ENCODE results near the gene OR7G1.
A peak's percentile ranks its signal among the peaks of the same experiment; 100 is the strongest.
"Not testable (repeated sequence)": the region's sequence is repeated elsewhere in the genome, so short reads cannot be mapped to it uniquely, and the experiment has no call there.

Gene OR7G1

GRCh38 chr19:9075064-9075949, 40.3 kb downstream of the OR7G1 start:
- DNase-seq: peak; percentile 12

- DNase-seq: no peak
These were observed 41.8 kb downstream of the OR7G1 start for GRCh38 chr19:9073806-9074205.

- not testable (repeated sequence) for DNase-seq
These were observed 43.8 kb downstream of the OR7G1 start for GRCh38 chr19:9071720-9072119.

GRCh38 chr19:9070066-9070465, 45.5 kb downstream of the OR7G1 start:
- no peak for DNase-seq

DNA sequence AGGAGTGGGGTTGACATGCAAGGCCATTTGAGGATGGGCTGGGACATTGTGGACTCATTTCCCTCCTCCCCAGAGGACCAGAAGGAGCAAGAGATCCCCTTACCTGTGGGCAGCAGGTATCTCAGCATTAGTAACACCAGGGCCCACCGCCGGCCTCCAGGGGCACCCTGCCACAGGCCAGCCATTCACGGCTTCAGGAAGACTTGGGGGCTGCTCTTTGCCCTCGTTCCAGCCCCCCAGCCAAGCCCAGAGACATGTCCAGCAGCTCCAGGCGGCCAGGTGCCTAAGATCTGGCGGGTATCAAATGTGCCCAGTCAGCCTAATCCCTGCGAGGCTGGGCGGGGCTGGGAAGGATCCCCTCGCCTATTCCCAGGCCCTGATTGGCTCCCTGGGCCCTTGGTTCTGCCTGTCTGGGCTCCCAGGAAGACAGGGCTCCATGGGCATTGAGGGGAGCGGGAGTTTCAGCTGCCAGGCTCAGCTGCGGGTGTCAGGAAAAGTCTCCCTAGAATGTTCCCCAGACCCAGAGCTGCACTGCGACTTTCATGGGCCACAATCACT, 50.0 kb downstream of the OR7G1 start:
- DNase-seq: no peak
